Smooth muscle cell (in vitro differentiated cells): ENCODE results near the gene DIS3. TPM values are rescaled to one million over a fixed set of nuclear protein-coding genes. Genes with fewer than 3 reads are reported as not detected.

Experiments used
- DNase-seq: peaks from one replicate; lab custom pipeline; 2025; ENCODE audit not compliant: unreplicated experiment; lab: John Stamatoyannopoulos, UW
- H2AFZ ChIP-seq: fragments of 200-600 bp; sonication (generic); 2 replicates; pipeline ENCODE4 v1.6.0; 2016; ENCODE audit warnings: antibody characterized with exemption, low read depth, mild to moderate bottlenecking
- H3F3A ChIP-seq: fragments of 200-600 bp; sonication (generic); 2 replicates; pipeline ENCODE4 v1.6.0; 2017; ENCODE audit warnings: antibody characterized with exemption, low read depth
- H3K27ac ChIP-seq: fragments of 200-600 bp; sonication (generic); 2 replicates; pipeline ENCODE4 v1.5.1; 2016; ENCODE audit warnings: low read depth, mild to moderate bottlenecking
- H3K27me3 ChIP-seq: fragments of 200-600 bp; sonication (generic); 2 replicates; pipeline ENCODE4 v1.6.1; 2016; ENCODE audit warnings: low read depth, mild to moderate bottlenecking
- H3K36me3 ChIP-seq: fragments of 200-600 bp; sonication (generic); 2 replicates; pipeline ENCODE4 v1.5.1; 2016; ENCODE audit warnings: low read depth
- H3K4me1 ChIP-seq: fragments of 200-600 bp; sonication (generic); 2 replicates; pipeline ENCODE4 v1.5.1; 2016; ENCODE audit warnings: low read depth
- H3K4me2 ChIP-seq: fragments of 200-600 bp; sonication (generic); 2 replicates; pipeline ENCODE4 v1.6.0; 2016; ENCODE audit warnings: mild to moderate bottlenecking
- H3K4me3 ChIP-seq: fragments of 200-600 bp; sonication (generic); 2 replicates; pipeline ENCODE4 v1.5.1; 2016; ENCODE audit warnings: mild to moderate bottlenecking
- H3K79me2 ChIP-seq: fragments of 200-600 bp; sonication (generic); 2 replicates; pipeline ENCODE4 v1.6.0; 2016; ENCODE audit warnings: low read depth, mild to moderate bottlenecking
- H3K9ac ChIP-seq: fragments of 200-600 bp; sonication (generic); 2 replicates; pipeline ENCODE4 v1.6.0; 2016; ENCODE audit warnings: low read depth
- H3K9me3 ChIP-seq: fragments of 200-600 bp; sonication (generic); replicated peaks from 2 replicates; pipeline ENCODE4 v1.5.1; 2016; ENCODE audit warnings: low read depth
- H4K20me1 ChIP-seq: fragments of 200-600 bp; sonication (generic); 2 replicates; pipeline ENCODE4 v1.6.0; 2016; ENCODE audit warnings: low read depth
- WGBS: methylation state at CpG from one replicate; pipeline ENCODE4 v1.1.7; 2016; ENCODE audit warnings: low lambda C conversion rate; 5-methylcytosine and 5-hydroxymethylcytosine counted together
- polyA plus RNA-seq: library from polyadenylated mRNA; unstranded; fragments of >200 nt; fragmentation: Nextera tagmentation; extraction: Ambion mirVana; gene quantifications from 2 replicates; pipeline ENCODE4 v1.2.1, GENCODE V29; 2016
- total RNA-seq: library from RNA; depleted of rRNA; stranded (reverse); fragments of >200 nt; gene quantifications from 2 replicates; pipeline ENCODE4 v1.2.3, GENCODE V29; 2014
- TF ChIP-seq, protein P1 (sequence below): fragments of 200-600 bp; sonication (generic); IDR thresholded peaks from 2 replicates; pipeline ENCODE4 v1.5.1; 2017; ENCODE audit warnings: borderline replicate concordance, mild to moderate bottlenecking, antibody characterized with exemption; ENCODE audit not compliant: insufficient read depth, poor library complexity, severe bottlenecking

The DIS3 gene
- total and polyA plus RNA-seq, 2 experiments from 2014 or later = 15.3 to 50.1 TPM

DNA sequence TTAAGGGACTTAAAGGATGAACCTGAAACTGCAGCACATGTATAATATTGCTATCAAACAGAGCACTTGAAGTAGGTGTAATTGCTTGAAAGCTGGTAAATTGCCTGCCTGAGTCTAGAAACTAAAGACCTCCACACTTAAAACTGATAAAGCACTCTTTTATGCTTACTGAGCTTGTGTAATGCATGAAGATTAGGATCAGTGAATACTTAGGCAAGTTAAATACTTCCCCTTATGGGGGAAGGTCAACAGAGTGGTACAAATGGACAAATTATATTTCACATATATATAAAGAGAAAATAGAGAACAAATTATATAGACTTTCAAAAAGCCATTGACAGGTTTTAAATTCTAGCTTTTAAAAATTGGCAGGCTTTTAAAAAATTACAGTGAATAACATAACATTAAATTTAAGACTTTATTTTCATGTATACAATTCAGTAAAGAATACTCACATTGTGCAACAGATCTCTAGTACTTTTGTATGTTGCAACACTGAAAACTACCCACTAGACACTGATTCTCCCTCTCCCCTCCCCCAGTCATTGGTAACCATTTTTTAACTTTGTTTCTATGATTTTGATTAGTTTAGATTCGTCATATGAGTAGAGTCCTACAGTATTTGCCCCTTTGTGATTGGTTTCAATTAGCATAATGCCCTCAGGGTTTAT is 24.1 kb upstream of the DIS3 start:
- WGBS = 98% methylated on average over 1 of the region's 1 CpG
- TF ChIP-seq, protein P1, sequence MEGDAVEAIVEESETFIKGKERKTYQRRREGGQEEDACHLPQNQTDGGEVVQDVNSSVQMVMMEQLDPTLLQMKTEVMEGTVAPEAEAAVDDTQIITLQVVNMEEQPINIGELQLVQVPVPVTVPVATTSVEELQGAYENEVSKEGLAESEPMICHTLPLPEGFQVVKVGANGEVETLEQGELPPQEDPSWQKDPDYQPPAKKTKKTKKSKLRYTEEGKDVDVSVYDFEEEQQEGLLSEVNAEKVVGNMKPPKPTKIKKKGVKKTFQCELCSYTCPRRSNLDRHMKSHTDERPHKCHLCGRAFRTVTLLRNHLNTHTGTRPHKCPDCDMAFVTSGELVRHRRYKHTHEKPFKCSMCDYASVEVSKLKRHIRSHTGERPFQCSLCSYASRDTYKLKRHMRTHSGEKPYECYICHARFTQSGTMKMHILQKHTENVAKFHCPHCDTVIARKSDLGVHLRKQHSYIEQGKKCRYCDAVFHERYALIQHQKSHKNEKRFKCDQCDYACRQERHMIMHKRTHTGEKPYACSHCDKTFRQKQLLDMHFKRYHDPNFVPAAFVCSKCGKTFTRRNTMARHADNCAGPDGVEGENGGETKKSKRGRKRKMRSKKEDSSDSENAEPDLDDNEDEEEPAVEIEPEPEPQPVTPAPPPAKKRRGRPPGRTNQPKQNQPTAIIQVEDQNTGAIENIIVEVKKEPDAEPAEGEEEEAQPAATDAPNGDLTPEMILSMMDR = no peak
- Histone ChIP-seq H3K27ac (no peak overlapping the region), H3K9ac (no peak overlapping the region), H3K4me2 (no peak overlapping the region), H2AFZ (no peak overlapping the region), H3K27me3 (no peaks in the 10 kb centered on the region), H3K9me3 (no peaks in the 10 kb centered on the region), H3K4me1 (no peaks in the 10 kb centered on the region), H4K20me1 (peaks cover 13% of the 10 kb centered on the region), H3K4me3 (no peak overlapping the region), H3F3A (no peaks in the 10 kb centered on the region), H3K36me3 (peaks cover 3% of the 10 kb centered on the region), H3K79me2 (no peaks in the 10 kb centered on the region)
- no peak for DNase-seq

DNA sequence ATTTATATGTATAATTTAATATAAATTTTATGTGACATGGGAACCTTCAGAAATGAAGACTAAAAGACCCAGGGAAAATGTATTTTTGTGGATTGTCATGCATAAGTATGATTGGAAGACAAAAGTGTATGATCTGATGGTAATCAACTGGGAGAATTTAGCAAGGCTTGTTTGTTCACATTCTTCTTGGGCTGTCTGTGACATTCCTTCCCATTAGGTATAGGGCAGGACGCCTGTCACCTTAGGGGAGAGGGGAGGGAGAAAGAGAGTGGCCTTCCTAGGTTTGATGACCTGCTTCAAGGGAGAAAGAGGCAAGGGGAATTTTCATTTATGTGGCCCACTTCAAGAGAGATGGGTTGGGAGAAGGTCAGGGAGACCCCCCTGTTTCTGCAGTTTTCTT is 22.6 kb upstream of the DIS3 start:
- Histone ChIP-seq H3K9ac (no peak overlapping the region), H3K4me1 (no peaks in the 10 kb centered on the region), H3K27me3 (no peaks in the 10 kb centered on the region), H4K20me1 (peaks cover 16% of the 10 kb centered on the region), H3K9me3 (no peaks in the 10 kb centered on the region), H3K4me3 (no peak overlapping the region), H3K36me3 (peaks cover 3% of the 10 kb centered on the region), H3K27ac (no peak overlapping the region), H3K79me2 (no peaks in the 10 kb centered on the region), H3F3A (no peaks in the 10 kb centered on the region), H2AFZ (no peak overlapping the region), H3K4me2 (no peak overlapping the region)
- DNase-seq = no peak
- 71% methylated on average over 1 of the region's 1 CpG for WGBS
- TF ChIP-seq, protein P1 = no peak

DNA sequence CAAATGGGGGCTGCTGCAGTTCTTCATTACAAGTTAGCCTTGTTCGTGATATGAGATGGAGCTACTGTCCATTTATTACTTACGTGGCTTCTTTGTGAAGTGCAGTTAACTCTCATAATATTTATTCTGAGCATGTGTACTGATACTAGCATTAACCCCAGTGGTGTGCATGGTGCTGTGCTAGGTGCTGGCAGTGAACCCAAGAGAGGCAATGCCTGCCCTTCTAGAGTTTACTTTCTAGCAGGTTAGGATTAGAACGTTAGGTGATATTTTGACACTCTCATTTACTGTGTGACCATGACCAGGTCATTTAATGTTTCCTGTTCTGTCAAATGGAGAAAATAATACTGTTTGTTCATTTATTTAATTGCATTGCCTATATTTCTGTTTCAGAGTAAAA is 17.1 kb upstream of the DIS3 start:
- TF ChIP-seq, protein P1 = no peak
- Histone ChIP-seq H3K4me1 (no peaks in the 10 kb centered on the region), H3K9me3 (no peaks in the 10 kb centered on the region), H3F3A (no peaks in the 10 kb centered on the region), H3K36me3 (peaks cover 4% of the 10 kb centered on the region), H3K79me2 (no peaks in the 10 kb centered on the region), H3K4me3 (no peak overlapping the region), H3K27ac (no peak overlapping the region), H3K27me3 (no peaks in the 10 kb centered on the region), H2AFZ (no peak overlapping the region), H3K4me2 (no peak overlapping the region), H4K20me1 (peaks cover 3% of the 10 kb centered on the region), H3K9ac (no peak overlapping the region)
- no peak for DNase-seq
- 80% methylated on average over 3 of the region's 3 CpGs for WGBS

DNA sequence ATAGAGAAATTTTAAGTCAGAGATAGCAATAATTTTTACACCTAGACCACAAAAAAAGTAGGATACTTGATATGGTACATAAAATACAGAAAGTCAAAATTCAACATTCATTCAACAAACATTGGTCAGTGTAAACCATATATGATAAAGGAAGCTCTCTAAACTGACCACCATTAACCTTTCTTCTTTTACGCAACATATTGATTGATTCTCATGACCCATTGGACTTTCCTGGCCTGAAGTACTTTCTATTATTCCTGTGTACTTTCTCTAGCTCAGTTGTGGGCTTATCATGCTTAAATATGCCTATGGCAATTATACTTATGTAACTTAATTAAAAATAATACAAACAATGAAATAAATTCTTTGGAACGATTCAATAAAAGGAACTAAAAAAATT is 10.9 kb upstream of the DIS3 start:
- Histone ChIP-seq H3K27ac (no peak overlapping the region), H3K4me3 (no peak overlapping the region), H3K4me2 (no peak overlapping the region), H3K9me3 (no peaks in the 10 kb centered on the region), H2AFZ (no peak overlapping the region), H4K20me1 (peaks cover 18% of the 10 kb centered on the region), H3F3A (no peaks in the 10 kb centered on the region), H3K9ac (no peak overlapping the region), H3K79me2 (peaks cover 25% of the 10 kb centered on the region), H3K4me1 (no peaks in the 10 kb centered on the region), H3K36me3 (peaks cover 18% of the 10 kb centered on the region), H3K27me3 (no peaks in the 10 kb centered on the region)
- 100% methylated on average over 2 of the region's 2 CpGs for WGBS
- TF ChIP-seq, protein P1 = no peak
- no peak for DNase-seq
